G401.6 (cell line): ENCODE data around the gene FAM187B.
"Not testable (repeated sequence)": the region's sequence is repeated elsewhere in the genome, so short reads cannot be mapped to it uniquely, and the experiment has no call there.

Experiments used
- FAIRE-seq: peaks from 2 replicates; lab custom pipeline; 2012; peaks lifted over from hg19 to GRCh38; lab: Jason Lieb, UNC

The FAM187B gene

GRCh38 chr19:35236638-35237400 is 8.3 kb upstream of the FAM187B start:
- FAIRE-seq = no peak

DNA sequence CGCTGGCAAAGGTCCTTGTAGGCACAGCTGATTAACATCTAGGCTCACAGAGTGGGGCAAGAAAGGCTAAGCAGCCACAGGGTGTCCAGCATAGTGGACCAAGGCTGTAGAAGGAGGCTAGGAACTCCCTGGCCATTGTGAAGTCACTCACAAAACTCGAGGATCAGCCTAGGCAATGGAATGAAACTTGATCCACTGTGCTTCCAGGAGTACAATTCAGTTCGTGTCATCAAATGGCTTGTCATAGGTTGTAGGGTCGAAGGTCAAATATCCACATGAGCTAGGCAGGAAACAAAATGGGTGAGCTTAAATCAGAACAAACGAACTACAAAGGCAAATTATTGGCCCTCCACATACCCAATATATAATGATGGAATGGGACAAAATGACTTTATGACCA is 4.4 kb upstream of the FAM187B start:
- no peak for FAIRE-seq

GRCh38 chr19:35231956-35232645 is 3.6 kb upstream of the FAM187B start:
- no peak for FAIRE-seq

DNA sequence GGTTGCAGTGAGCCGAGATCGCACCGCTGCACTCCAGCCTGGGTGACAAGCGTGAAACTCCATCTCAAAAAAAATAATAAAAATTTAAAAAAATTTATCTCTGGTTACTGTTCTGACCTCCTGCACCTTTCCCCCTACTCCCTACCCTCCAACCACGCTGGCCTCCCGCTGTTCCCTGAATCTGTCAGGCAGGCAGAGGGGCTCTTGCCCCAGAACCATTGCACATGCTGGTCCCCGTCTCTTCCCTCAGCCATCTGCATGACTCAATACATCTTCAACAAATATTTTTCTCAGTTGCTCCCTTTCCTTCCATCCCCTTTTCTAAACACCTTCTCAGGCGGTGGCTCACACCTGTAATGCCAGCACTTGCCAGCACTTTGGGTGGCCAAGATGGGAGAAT is 1.1 kb upstream of the FAM187B start:
- FAIRE-seq = no peak

GRCh38 chr19:35226748-35227147 is 1.8 kb downstream of the FAM187B start:
- FAIRE-seq = no peak

GRCh38 chr19:35225951-35226350 is 2.6 kb downstream of the FAM187B start:
- no peak for FAIRE-seq

DNA sequence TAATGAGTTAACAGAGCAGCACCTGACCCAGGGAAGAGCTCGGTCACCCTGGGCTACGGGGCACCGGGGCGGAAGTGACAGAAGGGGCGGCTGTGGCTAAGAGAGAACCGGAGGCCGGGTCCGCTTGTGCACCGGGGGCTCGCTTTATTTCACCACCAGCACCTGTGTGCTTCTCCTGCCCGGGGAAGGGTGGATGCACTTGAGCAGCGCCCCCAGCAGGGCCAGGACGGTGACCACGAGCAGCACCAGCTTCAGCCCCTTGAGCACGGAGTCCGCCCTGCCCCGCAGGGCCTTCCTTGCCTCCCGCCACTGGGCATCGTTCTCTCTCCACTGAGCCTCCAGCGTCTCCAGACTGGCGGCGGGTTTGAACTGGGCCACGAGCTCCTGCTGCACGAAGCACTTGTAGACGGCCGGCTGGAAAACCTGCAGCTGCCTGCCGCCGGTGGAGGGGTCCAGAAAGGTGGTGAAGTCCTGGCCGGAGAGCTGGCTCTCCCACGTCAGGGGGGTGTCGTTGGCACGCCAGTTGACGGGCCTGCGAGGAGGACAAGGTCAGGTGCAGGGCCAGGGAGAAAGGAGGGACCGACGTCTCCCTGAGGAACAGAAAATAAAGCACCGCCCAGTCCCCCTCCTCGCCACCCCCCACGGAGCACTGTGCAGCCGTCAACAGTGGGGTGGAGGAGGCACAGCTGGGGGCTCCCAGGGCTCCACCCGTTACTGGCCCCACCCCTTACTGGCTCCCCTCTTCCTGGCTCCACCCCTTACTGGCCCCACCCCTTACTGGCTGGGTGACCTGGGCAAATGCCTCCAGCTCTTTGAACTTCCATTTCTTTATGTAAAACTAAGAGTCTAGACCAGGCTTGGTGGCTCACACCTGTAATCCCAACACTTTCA is 3.6 kb downstream of the FAM187B start:
- no peak for FAIRE-seq

- no peak for FAIRE-seq
Measured at GRCh38 chr19:35223862-35224505, 4.6 kb downstream of the FAM187B start.

DNA sequence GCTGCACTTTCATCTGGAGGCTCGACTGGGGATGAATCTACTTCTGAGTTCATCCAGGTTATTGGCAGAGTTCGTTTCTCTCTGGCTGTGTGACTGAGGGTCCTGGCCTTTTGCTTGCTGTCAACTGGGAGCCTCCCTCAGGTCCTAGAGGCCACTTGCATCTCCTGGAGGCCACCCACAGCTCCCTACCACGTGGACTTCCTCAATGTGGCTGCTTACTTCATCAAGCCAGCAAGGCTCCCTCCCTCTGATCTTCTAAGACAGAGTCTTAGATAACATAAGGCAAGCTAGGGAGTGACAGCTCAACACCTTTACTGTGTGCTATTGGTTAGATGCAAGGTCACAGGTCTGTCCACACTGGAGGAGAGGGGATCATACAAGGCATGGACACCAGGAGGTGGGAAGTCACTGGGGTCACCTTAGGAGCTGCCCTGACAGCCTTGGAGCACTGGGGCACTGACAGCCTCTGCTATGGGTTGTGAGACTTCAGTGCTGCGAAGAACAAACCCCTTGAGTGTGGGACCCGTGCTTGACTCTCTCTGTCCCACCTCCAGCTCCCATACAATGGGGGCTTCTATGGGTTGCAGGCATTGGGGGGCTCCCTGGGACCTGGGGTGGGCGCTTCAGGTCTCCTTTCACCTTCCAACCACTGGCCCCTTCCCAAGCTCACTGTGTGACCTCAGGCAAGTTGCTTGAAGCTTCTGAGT is 5.3 kb downstream of the FAM187B start:
- FAIRE-seq = no peak

DNA sequence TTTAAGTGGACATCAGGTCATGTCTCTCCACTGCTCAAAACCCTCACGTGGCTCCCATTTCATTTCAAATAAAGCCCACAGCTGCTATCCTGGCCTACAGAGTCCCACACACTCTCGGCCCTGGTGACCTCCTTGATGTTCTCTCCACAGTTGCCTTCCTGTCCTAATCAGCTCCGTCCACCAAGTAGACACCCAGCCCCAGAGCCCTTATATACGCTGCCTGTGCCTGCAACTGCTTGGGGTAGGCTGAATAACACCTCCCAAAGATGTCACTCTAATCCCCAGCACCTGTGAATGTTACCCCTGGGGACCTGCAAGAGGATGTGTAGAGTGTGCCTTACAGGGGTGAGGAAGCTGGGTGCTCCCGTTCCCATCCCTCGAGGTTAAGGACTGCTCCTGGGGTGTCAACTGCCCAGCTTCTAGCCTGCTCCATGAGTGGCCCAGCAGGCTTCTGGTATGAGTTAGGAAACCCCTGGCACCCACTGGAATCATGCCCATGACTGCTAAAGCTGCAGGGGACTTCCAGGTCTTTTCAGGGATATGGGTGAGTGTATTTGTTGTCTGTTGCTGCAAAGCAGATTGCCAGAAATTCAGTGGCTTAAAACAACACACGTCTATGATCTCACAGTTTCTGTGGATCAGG is 6.0 kb downstream of the FAM187B start:
- no peak for FAIRE-seq

DNA sequence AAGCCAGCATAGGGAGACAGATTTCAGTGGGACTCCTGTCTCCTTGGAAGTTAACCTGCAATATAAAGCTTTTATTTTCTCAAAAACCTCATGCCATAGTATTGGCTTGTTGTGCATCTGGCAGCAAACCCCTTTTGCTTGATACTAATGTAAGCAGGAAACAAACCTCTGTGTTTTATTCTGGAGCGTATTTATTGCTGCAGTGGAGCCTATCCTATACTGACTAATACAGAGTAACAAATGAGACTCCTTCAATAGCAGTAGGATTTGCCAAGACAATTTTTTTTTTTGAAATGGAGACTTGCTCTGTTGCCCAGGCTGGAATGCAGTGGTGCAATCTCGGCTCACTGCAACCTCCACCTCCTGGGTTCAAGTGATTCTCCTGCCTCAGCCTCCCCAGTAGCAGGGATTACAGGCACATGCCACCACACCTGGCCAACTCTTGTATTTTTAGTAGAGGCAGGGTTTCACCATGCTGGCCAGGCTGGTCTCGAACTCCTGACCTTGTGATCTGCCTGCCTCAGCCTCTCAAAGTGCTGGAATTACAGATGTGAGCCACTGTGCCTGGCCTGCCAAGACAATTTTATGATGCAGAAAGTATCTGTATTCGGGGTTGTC is 7.5 kb downstream of the FAM187B start:
- FAIRE-seq = not testable (repeated sequence)

- no peak for FAIRE-seq
Measured at GRCh38 chr19:35220315-35220921, 8.1 kb downstream of the FAM187B start.

GRCh38 chr19:35219008-35219407 is 9.5 kb downstream of the FAM187B start:
- no peak for FAIRE-seq

DNA sequence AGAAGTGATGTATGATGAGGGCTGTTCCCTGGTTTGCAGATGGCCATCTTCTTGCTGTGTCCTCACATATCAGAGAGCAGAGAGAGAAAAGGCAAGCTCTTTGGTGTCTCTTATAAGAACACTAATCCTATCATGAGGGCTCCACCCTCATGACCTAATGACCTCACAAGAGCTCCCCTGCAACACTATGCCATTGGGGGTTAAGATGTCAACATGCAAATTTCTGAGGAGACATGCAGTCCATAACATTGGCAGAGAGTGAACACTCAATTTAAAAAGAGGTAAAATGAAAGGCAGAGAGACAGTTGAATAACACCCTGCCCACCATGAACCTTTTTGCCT is 10.9 kb downstream of the FAM187B start:
- FAIRE-seq = no peak

GRCh38 chr19:35216833-35217648 is 11.5 kb downstream of the FAM187B start:
- no peak for FAIRE-seq

GRCh38 chr19:35216016-35216832 is 12.3 kb downstream of the FAM187B start:
- no peak for FAIRE-seq

GRCh38 chr19:35214766-35215422 is 13.6 kb downstream of the FAM187B start:
- no peak for FAIRE-seq
